Measurements from ENCODE around the gene PPP1R13B.

The PPP1R13B gene

DNA sequence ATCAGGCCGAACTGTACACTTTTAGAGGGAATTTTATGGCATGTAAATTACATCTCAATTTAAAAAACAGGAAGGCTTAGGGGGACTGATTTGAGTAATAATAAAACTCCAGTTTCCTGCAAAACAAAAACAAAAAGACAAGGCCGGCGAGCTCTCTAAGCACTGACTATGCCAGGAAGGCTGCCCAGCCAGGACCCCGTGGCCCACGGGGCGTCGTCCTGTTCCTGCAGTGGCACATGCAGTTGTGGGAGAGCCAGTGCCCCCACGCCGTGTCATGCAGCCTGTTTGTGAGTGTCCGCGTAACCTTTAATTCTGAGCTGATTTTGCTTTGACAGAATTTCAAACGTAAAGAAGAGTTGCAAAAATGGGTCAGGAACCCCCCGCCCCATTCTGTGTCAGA lies 142.7 kb downstream of the PPP1R13B start:
- H3K27ac ChIP-seq (ENCODE audit: extremely low read depth, low read depth, low read length): 0 out of 2 replicates have a peak overlapping the region, but pooled peaks have one; percentile 6
- ChIA-PET POLR2A (interaction anchor here (1.4 kb wide), 1 partner anchor 11 kb away, joined by 4 read pairs; the partner anchor contains the start of gene ZFYVE21), CTCF (no interaction called here)
- no peaks in the 10 kb centered on the region for H3K4me1 ChIP-seq (ENCODE audit: control insufficient read depth, insufficient read depth, low read length)
- H3K4me3 ChIP-seq (ENCODE audit: low read depth, low read length): no peak overlapping the region
- TF ChIP-seq ZNF610 (tag by site-specific recombination; IDR thresholded peaks at IDR 0.05; ENCODE audit: borderline replicate concordance): no peak
- no peak for TF ChIP-seq KLF16 (tag by site-specific recombination; IDR thresholded peaks at IDR 0.05)
- no peak for TF ChIP-seq ZNF10 (tag by site-specific recombination; IDR thresholded peaks at IDR 0.05)
- no peak for TF ChIP-seq ZNF394 (tag by site-specific recombination; IDR thresholded peaks at IDR 0.05; ENCODE audit: borderline replicate concordance)
- TF ChIP-seq ZBTB7A (tag by site-specific recombination; IDR thresholded peaks at IDR 0.05; ENCODE audit: low read depth): no peak
- no peak for TF ChIP-seq ZNF335 (tag by site-specific recombination; conservative IDR thresholded peaks at IDR 0.05)
- TF ChIP-seq HOXC10 (CRISPR knock-in tag; IDR thresholded peaks at IDR 0.05): no peak
- no peak for TF ChIP-seq ZNF280C (tag by site-specific recombination; IDR thresholded peaks at IDR 0.05)
- no peak for TF ChIP-seq ZNF221 (tag by site-specific recombination; IDR thresholded peaks at IDR 0.05; ENCODE audit: borderline replicate concordance)
- peaks cover 7 to 95% of the 10 kb centered on the region in 2 experiments for H3K36me3 ChIP-seq (ENCODE audit: control insufficient read depth in 2 of 2, insufficient read depth in 1 of 2, low read length in 2 of 2)
- no peaks in the 10 kb centered on the region for H3K9me3 ChIP-seq (ENCODE audit: control insufficient read depth, insufficient read depth, low read depth, low read length)

GRCh38 chr14:103703433-103704385 lies 143.7 kb downstream of the PPP1R13B start:
- CTCF ChIA-PET: interaction anchor here (0.6 kb wide), 1 partner anchor 8 kb away, joined by 4 read pairs; no protein-coding TSS in a partner anchor
- POLR2A ChIA-PET: interaction anchor here (6.4 kb wide), 1 partner anchor 11 kb away, joined by 31 read pairs; the partner anchor contains the start of genes XRCC3 and ZFYVE21
- H3K36me3 ChIP-seq (ENCODE audit: control insufficient read depth in 2 of 2, insufficient read depth in 1 of 2, low read length in 2 of 2): peaks cover 7 to 95% of the 10 kb centered on the region in 2 experiments
- H3K27ac ChIP-seq (ENCODE audit: extremely low read depth, low read depth, low read length): no peak overlapping the region
- TF ChIP-seq ZNF354C (tag by site-specific recombination; IDR thresholded peaks at IDR 0.05; ENCODE audit: borderline replicate concordance, low read depth) (no peak), ZNF600 (tag by site-specific recombination; IDR thresholded peaks at IDR 0.05) (peak; percentile 78)
- no peaks in the 10 kb centered on the region for H3K9me3 ChIP-seq (ENCODE audit: control insufficient read depth, insufficient read depth, low read depth, low read length)
- no peaks in the 10 kb centered on the region for H3K4me1 ChIP-seq (ENCODE audit: control insufficient read depth, insufficient read depth, low read length)
- H3K4me3 ChIP-seq (ENCODE audit: low read depth, low read length): no peak overlapping the region

GRCh38 chr14:103702497-103703432 lies 144.6 kb downstream of the PPP1R13B start:
- Histone ChIP-seq H3K27ac (ENCODE audit: extremely low read depth, low read depth, low read length) (peak overlapping the region; percentile 31; the same call in 1 of the 2 replicates), H3K4me1 (ENCODE audit: control insufficient read depth, insufficient read depth, low read length) (no peaks in the 10 kb centered on the region), H3K36me3 (ENCODE audit: control insufficient read depth in 2 of 2, insufficient read depth in 1 of 2, low read length in 2 of 2) (peaks cover 0 to 95% of the 10 kb centered on the region in 2 experiments; a peak in 2 of 3 replicates), H3K9me3 (ENCODE audit: control insufficient read depth, insufficient read depth, low read depth, low read length) (no peaks in the 10 kb centered on the region), H3K4me3 (ENCODE audit: low read depth, low read length) (no peak overlapping the region)
- no peak for TF ChIP-seq YY1 (tag by site-specific recombination; IDR thresholded peaks at IDR 0.05)
- no peak for TF ChIP-seq ZNF362 (tag by site-specific recombination; IDR thresholded peaks at IDR 0.05)
- TF ChIP-seq ZNF600 (tag by site-specific recombination; IDR thresholded peaks at IDR 0.05): peak; percentile 59
- POLR2A ChIA-PET: interaction anchor here (6.4 kb wide), 1 partner anchor 12 kb away, joined by 31 read pairs; the partner anchor contains the start of genes XRCC3 and ZFYVE21
- CTCF ChIA-PET: no interaction called here

Data from HEK293 (cell line).